Measurements from ENCODE around the gene CDAN1. TPM values are rescaled to one million over a fixed set of nuclear protein-coding genes. Genes with fewer than 3 reads are reported as not detected.

Gene CDAN1
- polyA plus RNA-seq, 1 donor from 2014 or later, result 16.8 TPM

- TF ChIP-seq CTCF (IDR thresholded peaks at IDR 0.05; ENCODE audit: poor library complexity, severe bottlenecking) (no peak), TAF1 (IDR thresholded peaks at IDR 0.05; ENCODE audit: low read depth) (no peak)
Observed at GRCh38 chr15:42693942-42694341, 43.0 kb downstream of the CDAN1 start (continued).

- Histone ChIP-seq H3K9ac (ENCODE audit: low read length) (no peak overlapping the region), H3K27me3 (ENCODE audit: insufficient read depth, low read depth, low read length) (no peaks in the 10 kb centered on the region), H3K36me3 (ENCODE audit: insufficient read depth, low read length) (no peaks in the 10 kb centered on the region), H3K9me2 (ENCODE audit: insufficient read depth, low read length) (no peaks in the 10 kb centered on the region), H4K20me1 (ENCODE audit: insufficient read depth) (no peaks in the 10 kb centered on the region), H3K4me2 (ENCODE audit: low read length) (no peak overlapping the region), H3K9me3 (ENCODE audit: low read length) (no peaks in the 10 kb centered on the region), H2AFZ (ENCODE audit: low read depth, low read length) (no peak overlapping the region), H3F3A (ENCODE audit: insufficient read depth, low read length, poor library complexity, severe bottlenecking) (no peaks in the 10 kb centered on the region), H3K79me2 (replicated peaks; ENCODE audit: insufficient read depth, low read length) (no peaks in the 10 kb centered on the region), H3K27ac (ENCODE audit: low read length) (no peak overlapping the region), H3K4me3 (ENCODE audit: low read length) (no peak overlapping the region)
- TF ChIP-seq MXI1 (conservative IDR thresholded peaks at IDR 0.05; ENCODE audit: poor library complexity, severe bottlenecking) (no peak), CTCF (IDR thresholded peaks at IDR 0.05; ENCODE audit: poor library complexity, severe bottlenecking) (no peak), SMC3 (conservative IDR thresholded peaks at IDR 0.05; ENCODE audit: poor library complexity) (no peak), EZH2 (IDR thresholded peaks at IDR 0.05; ENCODE audit: borderline replicate concordance, insufficient read depth, low read length, poor library complexity, severe bottlenecking) (no peak), EP300 (conservative IDR thresholded peaks at IDR 0.05; ENCODE audit: poor library complexity, severe bottlenecking) (no peak), REST (IDR thresholded peaks at IDR 0.05; ENCODE audit: borderline replicate concordance) (no peak), TAF1 (IDR thresholded peaks at IDR 0.05; ENCODE audit: low read depth) (no peak), POLR2AphosphoS5 (IDR thresholded peaks at IDR 0.05) (no peak), RAD21 (conservative IDR thresholded peaks at IDR 0.05) (no peak)
Observed at GRCh38 chr15:42693496-42693895, 43.4 kb downstream of the CDAN1 start.

GRCh38 chr15:42692997-42693396 is 43.9 kb downstream of the CDAN1 start:
- H3K4me2 ChIP-seq (ENCODE audit: low read length), result no peak overlapping the region
- no peaks in the 10 kb centered on the region for H3K79me2 ChIP-seq (replicated peaks; ENCODE audit: insufficient read depth, low read length)
- TF ChIP-seq RAD21 (conservative IDR thresholded peaks at IDR 0.05) (no peak), REST (IDR thresholded peaks at IDR 0.05; ENCODE audit: borderline replicate concordance) (no peak), EZH2 (IDR thresholded peaks at IDR 0.05; ENCODE audit: borderline replicate concordance, insufficient read depth, low read length, poor library complexity, severe bottlenecking) (no peak), CTCF (IDR thresholded peaks at IDR 0.05; ENCODE audit: poor library complexity, severe bottlenecking) (no peak), EP300 (conservative IDR thresholded peaks at IDR 0.05; ENCODE audit: poor library complexity, severe bottlenecking) (no peak), TAF1 (IDR thresholded peaks at IDR 0.05; ENCODE audit: low read depth) (no peak), POLR2AphosphoS5 (IDR thresholded peaks at IDR 0.05) (no peak)
- no peaks in the 10 kb centered on the region for H3K27me3 ChIP-seq (ENCODE audit: insufficient read depth, low read depth, low read length)
- no peaks in the 10 kb centered on the region for H4K20me1 ChIP-seq (ENCODE audit: insufficient read depth)
- no peak overlapping the region for H3K9ac ChIP-seq (ENCODE audit: low read length)
- H3K4me3 ChIP-seq (ENCODE audit: low read length), result no peak overlapping the region
- no peak overlapping the region for H2AFZ ChIP-seq (ENCODE audit: low read depth, low read length)
- H3K9me3 ChIP-seq (ENCODE audit: low read length), result no peaks in the 10 kb centered on the region
- no peaks in the 10 kb centered on the region for H3K36me3 ChIP-seq (ENCODE audit: insufficient read depth, low read length)
- H3F3A ChIP-seq (ENCODE audit: insufficient read depth, low read length, poor library complexity, severe bottlenecking), result no peaks in the 10 kb centered on the region
- no peaks in the 10 kb centered on the region for H3K9me2 ChIP-seq (ENCODE audit: insufficient read depth, low read length)
- no peak overlapping the region for H3K27ac ChIP-seq (ENCODE audit: low read length)

All from neural cell (in vitro differentiated cells).